OCI-LY3 (cell line): ENCODE results near the gene SLC25A48.

Source experiments
- CTCF ChIP-seq: fragments of 200-600, 300-600 bp; sonication (generic); IDR thresholded peaks from 2 replicates; pipeline ENCODE4 v1.5.1; 2014; ENCODE audit warnings: antibody characterized with exemption, low read length, low read depth
- EZH2phosphoT487 ChIP-seq: fragments of 200-600 bp; shearing (Covaris generic); IDR thresholded peaks from 2 replicates; pipeline ENCODE4 v1.6.1; 2018; ENCODE audit warnings: antibody characterized with exemption, mixed run types, low read depth

- TF ChIP-seq CTCF (no peak), EZH2phosphoT487 (no peak)
Measured at GRCh38 chr5:135890296-135890695, 55.8 kb downstream of the SLC25A48 start.
